GM06990 (cell line): ENCODE results near the gene S1PR2.
"Not testable (repeated sequence)": the region's sequence is repeated elsewhere in the genome, so short reads cannot be mapped to it uniquely, and the experiment has no call there.

Experiments
- DNase-seq: peaks from one replicate; pipeline ENCODE4 v3.0.0-alpha.2; 2011; ENCODE audit not compliant: insufficient read length; ENCODE audit errors: extremely low read depth
- H3K27me3 ChIP-seq: replicated peaks from 2 replicates; pipeline ENCODE4 v1.6.0; 2011; ENCODE audit warnings: low read length; ENCODE audit not compliant: control insufficient read depth, insufficient read depth
- H3K36me3 ChIP-seq: 2 replicates; pipeline ENCODE4 v1.5.1; 2011; ENCODE audit warnings: low read length; ENCODE audit not compliant: control insufficient read depth, insufficient read depth
- H3K4me3 ChIP-seq: replicated peaks from 2 replicates; pipeline ENCODE4 v1.5.1; 2011; ENCODE audit warnings: low read depth, mild to moderate bottlenecking, control low read depth, low read length
- TF ChIP-seq, protein P1 (sequence below): IDR thresholded peaks from 2 replicates; pipeline ENCODE4 v1.5.1; 2011; ENCODE audit warnings: low read length, control low read depth, mild to moderate bottlenecking, inconsistent platforms; ENCODE audit not compliant: insufficient read depth, poor library complexity, severe bottlenecking

The S1PR2 gene

DNA sequence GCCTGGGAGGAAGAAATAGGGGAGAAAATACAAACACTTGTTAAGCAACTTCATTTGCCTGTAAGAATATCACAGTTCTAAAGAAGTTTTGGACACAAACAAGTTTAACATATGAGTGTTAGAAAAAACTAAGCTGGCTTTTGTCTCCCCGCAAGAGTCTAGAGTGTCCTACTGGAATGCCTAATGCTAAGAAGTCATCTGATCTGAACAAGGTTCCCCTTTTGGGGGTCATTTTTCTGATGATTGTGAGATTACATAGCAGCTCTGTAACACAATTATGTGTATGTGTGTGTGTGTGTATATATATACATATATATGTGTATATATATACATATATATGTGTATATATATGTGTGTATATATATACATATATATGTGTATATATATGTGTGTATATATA lies 49.1 kb downstream of the S1PR2 start:
- Histone ChIP-seq H3K27me3 (no peaks in the 10 kb centered on the region), H3K36me3 (peaks cover 25% of the 10 kb centered on the region), H3K4me3 (no peak overlapping the region)
- TF ChIP-seq, protein P1, sequence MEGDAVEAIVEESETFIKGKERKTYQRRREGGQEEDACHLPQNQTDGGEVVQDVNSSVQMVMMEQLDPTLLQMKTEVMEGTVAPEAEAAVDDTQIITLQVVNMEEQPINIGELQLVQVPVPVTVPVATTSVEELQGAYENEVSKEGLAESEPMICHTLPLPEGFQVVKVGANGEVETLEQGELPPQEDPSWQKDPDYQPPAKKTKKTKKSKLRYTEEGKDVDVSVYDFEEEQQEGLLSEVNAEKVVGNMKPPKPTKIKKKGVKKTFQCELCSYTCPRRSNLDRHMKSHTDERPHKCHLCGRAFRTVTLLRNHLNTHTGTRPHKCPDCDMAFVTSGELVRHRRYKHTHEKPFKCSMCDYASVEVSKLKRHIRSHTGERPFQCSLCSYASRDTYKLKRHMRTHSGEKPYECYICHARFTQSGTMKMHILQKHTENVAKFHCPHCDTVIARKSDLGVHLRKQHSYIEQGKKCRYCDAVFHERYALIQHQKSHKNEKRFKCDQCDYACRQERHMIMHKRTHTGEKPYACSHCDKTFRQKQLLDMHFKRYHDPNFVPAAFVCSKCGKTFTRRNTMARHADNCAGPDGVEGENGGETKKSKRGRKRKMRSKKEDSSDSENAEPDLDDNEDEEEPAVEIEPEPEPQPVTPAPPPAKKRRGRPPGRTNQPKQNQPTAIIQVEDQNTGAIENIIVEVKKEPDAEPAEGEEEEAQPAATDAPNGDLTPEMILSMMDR = no peak
- no peak for DNase-seq

DNA sequence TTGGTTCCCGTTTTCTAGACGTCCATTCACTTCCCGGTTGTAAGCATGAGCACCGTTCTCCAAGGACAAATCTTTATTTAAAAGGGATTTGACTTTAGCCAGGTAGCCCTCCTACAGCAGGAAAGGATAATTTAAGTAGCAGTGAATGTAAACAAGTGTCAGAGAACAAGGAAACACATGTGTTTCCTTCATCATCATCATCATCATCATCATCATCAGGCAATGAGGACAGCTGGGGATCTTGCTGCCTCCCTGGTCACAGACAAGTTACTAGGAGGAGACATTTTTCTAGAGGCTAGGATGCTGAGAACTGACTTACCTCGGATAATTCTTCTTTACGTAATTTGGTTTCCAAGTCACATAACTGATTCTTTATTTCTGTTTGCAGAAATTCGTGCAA lies 50.7 kb downstream of the S1PR2 start:
- Histone ChIP-seq H3K36me3 (peaks cover 23% of the 10 kb centered on the region), H3K27me3 (no peaks in the 10 kb centered on the region), H3K4me3 (no peak overlapping the region)
- DNase-seq = no peak
- TF ChIP-seq, protein P1 = no peak

DNA sequence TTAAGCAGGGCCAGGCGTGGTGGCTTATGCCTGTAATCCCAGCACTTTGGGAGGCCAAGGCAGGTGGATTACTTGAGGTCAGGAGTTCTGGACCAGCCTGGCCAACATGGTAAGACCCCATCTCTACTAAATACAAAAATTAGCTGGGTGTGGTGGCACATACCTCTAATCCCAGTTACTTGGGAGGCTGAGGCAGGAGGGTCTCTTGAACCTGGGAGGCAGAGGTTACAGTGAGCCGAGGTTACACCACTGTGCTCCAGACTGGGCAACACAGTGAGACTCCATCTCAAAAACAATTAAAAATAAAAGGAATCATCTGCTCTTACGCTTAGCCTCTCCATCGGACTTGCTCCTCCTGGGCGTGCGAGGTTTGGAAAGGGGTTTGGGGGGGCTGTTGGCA lies 51.1 kb downstream of the S1PR2 start:
- H3K36me3 ChIP-seq = peaks cover 24% of the 10 kb centered on the region
- DNase-seq, H3K4me3 ChIP-seq, H3K27me3 ChIP-seq: not testable (repeated sequence)

DNA sequence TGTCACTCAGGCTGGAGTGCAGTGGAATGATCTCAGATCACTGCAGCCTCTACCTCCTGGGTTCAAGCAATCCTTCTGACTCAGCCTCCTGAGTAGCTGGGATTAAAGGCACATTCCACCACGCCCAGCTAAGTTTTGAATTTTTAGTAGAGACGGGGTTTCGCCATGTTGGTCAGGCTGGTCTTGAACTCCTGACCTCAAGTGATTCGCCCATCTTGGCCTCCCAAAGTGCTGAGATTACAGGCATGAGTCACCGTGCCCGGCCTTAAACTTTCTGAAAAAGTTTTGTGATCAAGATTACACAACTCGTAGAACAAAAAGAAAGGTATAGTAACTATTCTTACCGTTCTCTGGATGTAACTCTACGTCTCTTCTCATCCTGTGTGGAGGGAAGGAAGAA lies 57.6 kb downstream of the S1PR2 start:
- H3K4me3 ChIP-seq = no peak overlapping the region
- peaks cover 26% of the 10 kb centered on the region for H3K36me3 ChIP-seq
- DNase-seq = no peak
- no peaks in the 10 kb centered on the region for H3K27me3 ChIP-seq
- TF ChIP-seq, protein P1 = no peak
